Mammary epithelial cell (primary cell): Measurements from ENCODE around the gene MAPKAPK2.

ENCODE experiments used
- EZH2 ChIP-seq: IDR thresholded peaks from 2 replicates; pipeline ENCODE4 v1.6.1; 2012; ENCODE audit warnings: low read length, inconsistent platforms, borderline replicate concordance
- TF ChIP-seq, protein P1 (sequence below), 2 donors: IDR thresholded peaks in 1 of 2; conservative IDR thresholded peaks in 1 of 2; 2 replicates each; pipeline ENCODE4 v1.5.1; 2011 to 2012; ENCODE audit warnings: inconsistent platforms in 2 of 2, low read length in 2 of 2, mild to moderate bottlenecking in 2 of 2, control low read depth in 1 of 2, low read depth in 1 of 2; ENCODE audit not compliant: insufficient read depth in 1 of 2; ENCODE audit errors: extremely low read depth in 1 of 2

DNA sequence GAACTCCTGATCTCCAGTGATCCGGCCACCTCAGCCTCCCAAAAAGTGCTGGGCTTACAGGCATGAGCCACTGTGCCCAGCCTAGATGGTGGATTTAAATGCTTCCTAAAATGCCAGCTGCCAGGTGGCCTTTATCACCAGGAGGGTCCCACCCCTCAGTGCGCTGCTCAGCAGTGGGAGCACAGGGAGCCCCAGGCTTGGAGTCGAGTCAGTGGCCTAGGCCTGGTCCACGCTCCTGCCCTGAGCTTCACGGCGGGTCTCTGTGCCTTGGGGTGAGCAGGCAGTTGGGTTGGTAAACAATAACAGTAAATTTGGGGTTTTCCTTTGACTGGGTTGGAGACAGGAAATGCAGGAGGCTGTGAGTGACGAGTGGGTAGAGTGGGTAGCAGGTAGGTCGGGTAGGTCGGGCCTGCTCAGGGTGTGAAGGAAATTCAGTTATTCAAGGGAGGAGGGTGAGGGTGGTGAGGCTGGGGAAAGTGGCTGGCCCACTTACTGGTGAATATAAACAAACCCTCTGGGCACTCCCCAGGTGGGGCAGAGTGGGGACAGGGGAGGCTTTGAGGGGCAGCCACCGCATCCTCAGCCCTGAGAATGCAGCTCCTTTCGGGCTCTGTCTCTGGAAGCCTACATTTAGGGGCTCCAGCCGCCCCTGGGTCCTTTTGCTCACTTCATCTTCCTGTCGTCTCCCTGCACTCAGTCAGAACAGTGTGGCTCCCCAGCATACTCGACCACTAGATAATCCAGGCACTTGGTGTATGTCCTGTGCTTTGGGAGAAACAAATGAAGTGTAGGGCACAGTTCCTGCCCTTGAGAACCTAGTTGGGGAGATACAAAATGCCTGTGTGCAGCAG is 52.4 kb downstream of the MAPKAPK2 start:
- TF ChIP-seq, protein P1, sequence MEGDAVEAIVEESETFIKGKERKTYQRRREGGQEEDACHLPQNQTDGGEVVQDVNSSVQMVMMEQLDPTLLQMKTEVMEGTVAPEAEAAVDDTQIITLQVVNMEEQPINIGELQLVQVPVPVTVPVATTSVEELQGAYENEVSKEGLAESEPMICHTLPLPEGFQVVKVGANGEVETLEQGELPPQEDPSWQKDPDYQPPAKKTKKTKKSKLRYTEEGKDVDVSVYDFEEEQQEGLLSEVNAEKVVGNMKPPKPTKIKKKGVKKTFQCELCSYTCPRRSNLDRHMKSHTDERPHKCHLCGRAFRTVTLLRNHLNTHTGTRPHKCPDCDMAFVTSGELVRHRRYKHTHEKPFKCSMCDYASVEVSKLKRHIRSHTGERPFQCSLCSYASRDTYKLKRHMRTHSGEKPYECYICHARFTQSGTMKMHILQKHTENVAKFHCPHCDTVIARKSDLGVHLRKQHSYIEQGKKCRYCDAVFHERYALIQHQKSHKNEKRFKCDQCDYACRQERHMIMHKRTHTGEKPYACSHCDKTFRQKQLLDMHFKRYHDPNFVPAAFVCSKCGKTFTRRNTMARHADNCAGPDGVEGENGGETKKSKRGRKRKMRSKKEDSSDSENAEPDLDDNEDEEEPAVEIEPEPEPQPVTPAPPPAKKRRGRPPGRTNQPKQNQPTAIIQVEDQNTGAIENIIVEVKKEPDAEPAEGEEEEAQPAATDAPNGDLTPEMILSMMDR (conservative IDR thresholded peaks at IDR 0.05 in 1 of 2, IDR thresholded peaks at IDR 0.05 in 1 of 2; ENCODE audit: extremely low read depth in 1 of 2, insufficient read depth in 1 of 2, low read depth in 1 of 2, low read length in 2 of 2) = no peak
- TF ChIP-seq EZH2 = no peak
